ENCODE measurements around the gene ADAM12. TPM values are rescaled to one million over a fixed set of nuclear protein-coding genes. Genes with fewer than 3 reads are reported as not detected.

The ADAM12 gene
- total and polyA plus RNA-seq, 2 donors from 2014 or later, result 0.26 to 3.3 TPM

- Histone ChIP-seq H3K9ac (ENCODE audit: low read length in 3 of 3) (no peak overlapping the region), H3K27ac (ENCODE audit: low read depth in 2 of 2, low read length in 2 of 2) (no peak overlapping the region), H3K36me3 (ENCODE audit: control insufficient read depth in 2 of 3, insufficient read depth in 3 of 3, low read length in 3 of 3) (no peaks in the 10 kb centered on the region), H3K9me3 (ENCODE audit: control insufficient read depth in 2 of 3, insufficient read depth in 1 of 3, low read length in 3 of 3) (peaks cover 0 to 6% (median 0%) of the 10 kb centered on the region in 3 donors), H3K27me3 (ENCODE audit: control insufficient read depth, insufficient read depth, low read length) (no peaks in the 10 kb centered on the region), H3K4me1 (ENCODE audit: control insufficient read depth in 2 of 3, insufficient read depth in 2 of 3, low read depth in 1 of 3, low read length in 3 of 3) (no peaks in the 10 kb centered on the region), H3K4me3 (ENCODE audit: low read length in 3 of 3) (no peak overlapping the region)
- DNase-seq (no peak), FAIRE-seq (no peak)
- TF ChIP-seq CTCF (IDR thresholded peaks at IDR 0.05; ENCODE audit: borderline replicate concordance, extremely low read depth, insufficient read depth), result no peak
- intact Hi-C loops (cut with DNase I), result no loop called here
These were observed 46.0 kb upstream of the ADAM12 start for GRCh38 chr10:126434235-126434634.

- Histone ChIP-seq H3K27ac (ENCODE audit: low read depth in 2 of 2, low read length in 2 of 2) (no peak overlapping the region), H3K4me3 (ENCODE audit: low read length in 3 of 3) (no peak overlapping the region), H3K36me3 (ENCODE audit: control insufficient read depth in 2 of 3, insufficient read depth in 3 of 3, low read length in 3 of 3) (no peaks in the 10 kb centered on the region), H3K27me3 (ENCODE audit: control insufficient read depth, insufficient read depth, low read length) (no peaks in the 10 kb centered on the region), H3K4me1 (ENCODE audit: control insufficient read depth in 2 of 3, insufficient read depth in 2 of 3, low read depth in 1 of 3, low read length in 3 of 3) (no peaks in the 10 kb centered on the region), H3K9ac (ENCODE audit: low read length in 3 of 3) (no peak overlapping the region), H3K9me3 (ENCODE audit: control insufficient read depth in 2 of 3, insufficient read depth in 1 of 3, low read length in 3 of 3) (no peaks in the 10 kb centered on the region)
- no peak for TF ChIP-seq CTCF (IDR thresholded peaks at IDR 0.05; ENCODE audit: borderline replicate concordance, extremely low read depth, insufficient read depth)
- DNase-seq, result no peak
- intact Hi-C loops (cut with DNase I), result no loop called here
- FAIRE-seq, result no peak
These were observed 45.1 kb upstream of the ADAM12 start for GRCh38 chr10:126433351-126433750.

GRCh38 chr10:126432507-126432906 is 44.2 kb upstream of the ADAM12 start:
- H3K4me1 ChIP-seq (ENCODE audit: control insufficient read depth in 2 of 3, insufficient read depth in 2 of 3, low read depth in 1 of 3, low read length in 3 of 3), result no peaks in the 10 kb centered on the region
- intact Hi-C loops (cut with DNase I), result no loop called here
- H3K27me3 ChIP-seq (ENCODE audit: control insufficient read depth, insufficient read depth, low read length), result no peaks in the 10 kb centered on the region
- TF ChIP-seq CTCF (IDR thresholded peaks at IDR 0.05; ENCODE audit: borderline replicate concordance, extremely low read depth, insufficient read depth), result no peak
- no peaks in the 10 kb centered on the region for H3K9me3 ChIP-seq (ENCODE audit: control insufficient read depth in 2 of 3, insufficient read depth in 1 of 3, low read length in 3 of 3)
- H3K27ac ChIP-seq (ENCODE audit: low read depth in 2 of 2, low read length in 2 of 2), result no peak overlapping the region
- DNase-seq, result no peak
- H3K36me3 ChIP-seq (ENCODE audit: control insufficient read depth in 2 of 3, insufficient read depth in 3 of 3, low read length in 3 of 3), result no peaks in the 10 kb centered on the region
- no peak overlapping the region for H3K4me3 ChIP-seq (ENCODE audit: low read length in 3 of 3)
- FAIRE-seq, result no peak
- H3K9ac ChIP-seq (ENCODE audit: low read length in 3 of 3), result no peak overlapping the region

- no peak overlapping the region for H3K27ac ChIP-seq (ENCODE audit: low read depth in 2 of 2, low read length in 2 of 2)
- H3K9me3 ChIP-seq (ENCODE audit: control insufficient read depth in 2 of 3, insufficient read depth in 1 of 3, low read length in 3 of 3), result no peaks in the 10 kb centered on the region
- no peak for FAIRE-seq
- H3K4me1 ChIP-seq (ENCODE audit: control insufficient read depth in 2 of 3, insufficient read depth in 2 of 3, low read depth in 1 of 3, low read length in 3 of 3), result no peaks in the 10 kb centered on the region
- no peak overlapping the region for H3K4me3 ChIP-seq (ENCODE audit: low read length in 3 of 3)
- no peak for DNase-seq
- intact Hi-C loops (cut with DNase I), result no loop called here
- TF ChIP-seq CTCF (IDR thresholded peaks at IDR 0.05; ENCODE audit: borderline replicate concordance, extremely low read depth, insufficient read depth), result no peak
- H3K9ac ChIP-seq (ENCODE audit: low read length in 3 of 3), result no peak overlapping the region
- H3K36me3 ChIP-seq (ENCODE audit: control insufficient read depth in 2 of 3, insufficient read depth in 3 of 3, low read length in 3 of 3), result no peaks in the 10 kb centered on the region
- H3K27me3 ChIP-seq (ENCODE audit: control insufficient read depth, insufficient read depth, low read length), result no peaks in the 10 kb centered on the region
These were observed 43.5 kb upstream of the ADAM12 start for GRCh38 chr10:126431816-126432215.
